HG03439 (cell line): Measurements from ENCODE around the gene SMIM45.

Experiments used
- ATAC-seq: cut with Tn5 transposase; IDR thresholded peaks from one replicate; pipeline ENCODE4 v1.9.1; 2021; ENCODE audit warnings: mild to moderate bottlenecking, moderate library complexity; ENCODE audit not compliant: unreplicated experiment

SMIM45 gene

GRCh38 chr22:41966607-41967240, 14.8 kb downstream of the SMIM45 start:
- ATAC-seq: no peak

GRCh38 chr22:41968601-41969000, 16.7 kb downstream of the SMIM45 start:
- ATAC-seq: no peak

GRCh38 chr22:41969110-41969646, 17.2 kb downstream of the SMIM45 start, which contains the start of gene SEPTIN3:
TSS of gene SEPTIN3 (plus strand) at chr22:41969443. CDS start at chr22:41971493, 2,050 bp downstream.
- ATAC-seq: no peak

DNA sequence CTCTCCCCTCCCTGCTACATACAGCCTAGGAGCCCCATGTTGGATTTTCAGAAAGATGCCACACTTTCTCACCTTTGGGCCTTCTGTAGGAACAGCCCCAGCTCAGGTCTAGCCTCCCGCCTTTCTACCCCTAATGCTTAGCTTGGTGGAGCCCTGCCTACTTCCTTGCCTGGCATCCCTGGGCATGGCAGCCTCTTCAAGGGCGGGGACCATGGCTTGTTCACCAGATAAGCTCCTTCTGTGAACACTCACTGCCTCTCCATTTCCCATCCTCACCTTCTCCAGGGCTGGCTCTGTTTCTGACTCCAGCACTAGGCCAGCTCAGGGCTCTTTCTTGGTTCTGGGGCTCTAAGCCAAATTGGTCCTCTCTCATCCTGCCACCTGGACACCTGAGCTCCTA, 18.7 kb downstream of the SMIM45 start:
- ATAC-seq: no peak

- no peak for ATAC-seq
These were observed 19.5 kb downstream of the SMIM45 start for GRCh38 chr22:41971431-41971830.

GRCh38 chr22:41974691-41975290, 22.8 kb downstream of the SMIM45 start:
- no peak for ATAC-seq

DNA sequence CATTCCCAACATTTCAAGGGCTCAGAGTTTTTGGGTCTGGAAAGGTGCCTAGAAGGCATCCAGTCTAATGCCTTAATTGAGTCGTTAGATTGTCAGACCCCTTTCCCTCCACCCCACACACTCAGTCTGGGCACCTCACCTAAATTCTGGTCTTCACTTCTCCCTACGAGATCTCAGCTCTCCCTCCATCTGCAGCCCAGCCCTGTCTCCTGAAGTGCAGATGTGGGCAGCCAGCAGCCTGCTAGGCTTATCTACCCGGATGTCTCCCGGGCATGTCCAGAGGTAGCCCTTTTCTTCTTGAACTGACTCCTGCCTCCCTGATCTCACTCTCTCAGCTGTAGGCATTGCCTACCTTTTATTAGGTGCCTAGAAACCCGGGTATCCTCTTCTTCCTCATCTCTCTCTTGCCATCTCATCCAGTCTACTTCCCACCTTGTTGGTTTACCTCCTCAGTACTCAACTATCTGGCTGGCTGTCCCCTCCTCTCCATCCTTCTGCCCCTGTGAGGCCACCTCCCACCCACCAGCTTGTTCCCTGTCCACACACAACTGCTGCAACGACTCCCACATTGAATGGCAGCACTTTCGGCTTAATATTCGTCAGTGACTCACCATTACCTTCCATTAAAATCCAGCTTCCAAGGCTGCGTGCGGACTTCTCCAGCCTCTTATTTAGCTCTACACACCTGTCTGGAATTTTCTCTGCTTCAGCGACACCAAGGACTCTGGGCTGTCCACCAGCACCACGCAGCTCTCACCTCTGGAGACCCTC, 23.5 kb downstream of the SMIM45 start:
- no peak for ATAC-seq

GRCh38 chr22:41976070-41976901, 24.3 kb downstream of the SMIM45 start:
- no peak for ATAC-seq

DNA sequence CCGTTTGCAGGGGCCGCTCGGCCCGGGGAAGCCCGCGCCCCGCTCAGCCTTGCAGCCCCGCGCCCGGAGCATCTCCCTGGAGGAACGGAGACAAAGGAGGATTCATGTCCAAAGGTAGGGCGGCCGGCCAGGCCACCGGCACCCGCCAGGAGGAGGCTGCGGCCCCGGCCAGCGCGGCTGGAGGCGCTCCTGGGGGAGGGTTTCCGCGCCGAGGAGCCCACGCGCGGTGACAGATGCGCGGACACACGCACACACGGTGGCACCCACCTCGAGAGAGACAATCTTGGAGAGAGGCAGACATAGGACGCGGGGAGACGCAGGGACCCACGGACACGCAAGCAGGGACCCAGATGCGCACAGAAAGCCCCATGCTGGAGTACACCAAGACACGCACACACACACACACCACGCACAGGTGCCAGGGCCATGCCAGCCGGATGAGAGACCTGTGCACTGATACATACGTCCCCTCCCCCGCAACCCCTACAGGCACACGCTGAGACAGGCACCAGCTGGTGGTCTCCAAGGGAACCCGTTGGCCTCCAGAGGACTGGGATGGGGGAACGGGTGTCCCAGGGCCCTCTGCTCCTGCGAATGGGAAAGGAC, 25.1 kb downstream of the SMIM45 start:
- ATAC-seq: no peak

GRCh38 chr22:41978732-41979131, 26.8 kb downstream of the SMIM45 start:
- no peak for ATAC-seq

DNA sequence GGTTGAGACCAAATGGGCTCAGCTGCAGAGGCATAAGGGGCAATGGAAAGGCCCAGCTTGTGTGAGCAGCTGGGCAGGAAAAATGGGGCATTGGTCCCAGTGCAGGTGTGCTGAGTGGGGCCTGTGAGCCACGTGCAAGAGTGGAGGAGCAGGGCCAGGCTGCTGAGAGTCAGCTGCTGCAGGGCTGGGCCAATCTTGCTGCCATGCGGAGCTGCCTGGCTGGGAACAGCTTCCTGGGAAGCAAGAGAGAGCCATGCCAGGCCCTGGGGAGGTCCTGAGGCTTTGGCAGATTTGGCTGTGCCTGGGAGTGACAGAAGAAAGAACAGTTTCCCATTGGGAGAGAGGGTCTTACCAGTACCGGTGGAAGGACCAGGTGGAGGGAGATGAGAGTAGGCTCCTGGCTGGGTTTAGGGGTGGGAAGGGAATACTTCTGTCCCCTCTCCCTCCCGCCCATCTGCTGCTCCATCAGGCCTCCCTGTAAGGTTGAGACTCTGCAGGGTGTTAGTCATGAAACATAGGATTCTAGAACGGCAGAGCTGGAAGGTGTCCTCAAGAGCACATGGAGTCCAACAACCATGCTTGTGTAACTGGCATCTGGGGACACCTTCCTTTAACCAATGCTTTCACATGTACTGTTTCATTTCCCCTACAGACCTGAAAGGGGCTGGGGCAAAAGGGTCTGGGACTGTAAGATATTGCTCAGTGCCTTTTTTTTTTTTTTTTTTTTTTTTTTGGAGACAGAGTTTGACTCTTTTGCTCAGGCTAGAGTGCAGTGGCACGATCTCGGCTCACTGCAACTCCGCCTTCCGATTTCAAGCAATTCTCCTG, 27.7 kb downstream of the SMIM45 start:
- ATAC-seq: no peak

DNA sequence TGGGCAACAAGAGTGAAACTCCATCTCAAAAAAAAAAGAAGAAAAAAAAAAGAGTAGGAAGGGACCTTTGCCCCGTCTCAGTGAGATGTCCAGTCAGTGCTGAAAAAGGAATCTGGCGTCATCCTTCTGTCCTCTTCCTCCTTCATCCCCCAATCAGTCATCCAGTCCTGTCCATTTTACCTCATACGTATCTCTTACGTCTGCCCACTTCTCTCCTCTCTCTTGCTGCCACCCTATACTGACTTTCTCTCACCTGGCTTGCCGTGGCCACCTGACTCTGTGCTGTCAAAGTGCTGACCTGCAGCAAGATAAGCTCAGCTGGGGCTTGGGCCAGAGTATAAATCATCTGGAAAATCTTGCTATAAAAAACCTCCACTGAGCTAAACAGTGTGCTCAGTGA, 30.9 kb downstream of the SMIM45 start:
- no peak for ATAC-seq

DNA sequence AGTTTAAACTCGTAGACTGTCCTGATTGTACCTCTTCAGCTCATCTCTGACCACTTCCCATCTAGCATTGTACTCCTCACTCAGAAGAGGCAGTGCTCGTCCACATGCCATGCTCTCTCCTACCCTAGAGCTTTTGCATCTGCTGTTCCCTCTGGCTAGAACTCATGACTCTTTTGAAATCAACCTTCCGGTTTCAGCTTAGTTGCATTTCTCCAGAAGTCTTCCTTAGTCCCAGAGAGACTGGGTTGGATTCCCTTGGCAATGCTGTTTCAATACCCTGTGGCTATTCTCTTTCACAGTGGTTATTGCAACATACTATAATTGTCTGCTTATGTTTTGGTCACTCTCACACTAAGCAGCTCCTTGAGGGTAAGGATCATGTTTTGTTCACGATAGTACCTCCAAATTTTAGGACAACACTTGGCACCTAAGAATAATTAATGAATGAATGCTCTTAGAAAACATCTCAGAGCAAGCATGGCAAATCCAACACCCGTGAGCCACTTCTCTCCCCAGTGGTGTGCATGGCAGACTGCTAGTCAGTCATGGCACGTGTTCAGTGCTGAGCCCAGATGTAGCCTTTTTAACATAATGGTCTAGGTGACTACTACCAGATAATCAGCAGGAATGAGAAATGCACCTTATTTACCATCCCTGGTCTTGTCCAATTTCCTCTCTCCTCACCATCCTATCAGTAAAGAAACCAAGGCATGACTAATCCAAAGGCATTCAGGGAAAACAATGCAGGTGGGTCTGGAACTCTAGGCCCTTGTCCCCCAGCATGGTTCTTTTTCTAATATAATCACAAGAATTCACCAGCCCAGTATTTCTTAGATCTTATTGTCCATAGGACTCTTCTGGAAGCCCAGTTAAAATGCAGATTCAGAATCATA, 31.8 kb downstream of the SMIM45 start:
- ATAC-seq: no peak

DNA sequence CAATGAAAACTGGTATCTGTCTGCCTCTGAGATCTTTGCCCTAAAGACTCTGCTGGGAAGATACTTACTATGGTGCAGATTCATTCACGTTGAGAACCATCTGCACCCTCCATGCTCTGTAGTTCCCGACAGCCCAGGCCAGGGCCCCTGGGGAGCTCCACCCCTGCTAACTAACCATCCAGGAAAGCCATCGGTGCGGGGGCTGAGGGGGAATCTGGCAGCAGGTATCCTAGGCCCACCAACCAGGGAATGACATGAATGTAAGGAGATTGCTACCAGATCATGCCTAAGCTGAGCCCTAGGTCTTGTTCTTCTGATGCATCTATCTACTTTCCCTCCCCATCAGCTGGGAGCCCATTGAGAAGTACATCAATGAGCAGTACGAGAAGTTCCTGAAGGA, 35.3 kb downstream of the SMIM45 start:
- no peak for ATAC-seq

GRCh38 chr22:41989246-41989645, 37.3 kb downstream of the SMIM45 start:
- ATAC-seq: no peak

GRCh38 chr22:41991111-41991510, 39.2 kb downstream of the SMIM45 start:
- ATAC-seq: no peak

DNA sequence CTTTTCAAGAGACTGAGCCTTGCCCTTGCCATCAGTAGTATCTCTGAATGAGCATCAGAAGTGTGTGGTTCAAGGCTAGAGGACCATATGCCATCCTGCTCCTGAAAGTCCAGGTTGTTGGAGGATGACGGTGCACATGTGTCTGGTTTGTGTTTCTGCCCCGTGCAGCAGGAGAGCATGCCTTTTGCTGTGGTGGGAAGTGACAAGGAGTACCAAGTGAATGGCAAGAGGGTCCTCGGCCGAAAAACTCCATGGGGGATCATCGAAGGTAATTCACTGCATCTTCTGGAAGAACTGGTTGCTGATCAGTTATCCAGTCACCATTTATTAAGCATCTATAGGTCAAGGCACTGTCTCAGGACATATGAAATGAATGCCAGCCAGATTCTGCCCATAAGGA, 40.5 kb downstream of the SMIM45 start:
- no peak for ATAC-seq

DNA sequence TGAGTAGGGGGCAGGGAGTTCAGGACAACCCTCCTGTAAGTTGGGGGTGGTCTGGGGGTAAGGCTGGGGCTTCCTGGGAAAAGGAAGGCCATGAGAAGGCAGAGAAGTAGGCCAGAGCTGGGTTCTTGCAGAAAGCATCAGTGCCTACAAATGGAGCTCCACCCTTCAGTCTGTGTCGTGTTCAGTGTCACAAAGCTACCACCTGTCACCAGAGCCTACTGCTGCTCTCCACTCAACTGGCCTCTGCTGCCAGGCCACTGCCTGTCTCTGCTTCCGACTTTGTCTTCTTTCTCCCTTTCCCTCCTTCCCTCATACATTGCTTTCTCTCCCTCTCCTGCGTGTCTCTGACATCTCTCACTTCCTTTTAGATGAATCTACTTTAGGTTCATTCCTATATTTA, 43.3 kb downstream of the SMIM45 start:
- no peak for ATAC-seq

GRCh38 chr22:41996826-41997225, 44.9 kb downstream of the SMIM45 start:
- ATAC-seq: no peak
